Measurements from ENCODE around the gene ZNF808. TPM values are rescaled to one million over a fixed set of nuclear protein-coding genes. Genes with fewer than 3 reads are reported as not detected.
"Not testable (repeated sequence)": the region's sequence is repeated elsewhere in the genome, so short reads cannot be mapped to it uniquely, and the experiment has no call there.

ZNF808 gene
- total RNA-seq, 4 donors from 2014 or later, result 16.3 to 42.6 (median 21.3) TPM

GRCh38 chr19:52532480-52532879, 5.0 kb downstream of the ZNF808 start:
- 92 to 99% methylated on average over 2 of the region's 2 CpGs for WGBS, 2 donors
- TF ChIP-seq EP300 (IDR thresholded peaks at IDR 0.05), result no peak
- TF ChIP-seq POLR2A (IDR thresholded peaks at IDR 0.05), result no peak
- TF ChIP-seq CTCF (IDR thresholded peaks at IDR 0.05), result no peak
- no peak for DNase-seq (ENCODE audit: low spot score in 2 of 2)
- Histone ChIP-seq H3K4me3 (no peak overlapping the region), H3K36me3 (peaks cover 0 to 10% (median 0%) of the 10 kb centered on the region in 3 donors), H3K4me1 (peaks cover 0 to 30% (median 3%) of the 10 kb centered on the region in 4 donors), H3K27ac (no peak overlapping the region), H3K9me3 (no peaks in the 10 kb centered on the region), H3K27me3 (no peaks in the 10 kb centered on the region)

GRCh38 chr19:52533901-52534300, 6.4 kb downstream of the ZNF808 start:
- peaks cover 0 to 10% (median 0%) of the 10 kb centered on the region in 3 donors for H3K36me3 ChIP-seq
- DNase-seq (ENCODE audit: low spot score in 2 of 2), result no peak
- TF ChIP-seq POLR2A (IDR thresholded peaks at IDR 0.05) (no peak), EP300 (IDR thresholded peaks at IDR 0.05) (no peak), CTCF (IDR thresholded peaks at IDR 0.05) (no peak)
- H3K4me1 ChIP-seq, result peaks cover 0 to 20% (median 0%) of the 10 kb centered on the region in 4 donors
- 83 to 85% methylated on average over 5 of the region's 5 CpGs for WGBS, 2 donors
- H3K4me3 ChIP-seq, result no peak overlapping the region
- no peaks in the 10 kb centered on the region for H3K9me3 ChIP-seq
- no peaks in the 10 kb centered on the region for H3K27me3 ChIP-seq
- no peak overlapping the region for H3K27ac ChIP-seq

GRCh38 chr19:52535385-52535770, 7.9 kb downstream of the ZNF808 start:
- H3K9me3 ChIP-seq; DNase-seq (ENCODE audit: low spot score in 2 of 2); H3K27me3 ChIP-seq: not testable (repeated sequence)
- peaks cover 0 to 16% (median 0%) of the 10 kb centered on the region in 4 donors for H3K4me1 ChIP-seq
- H3K4me3 ChIP-seq, result peak overlapping the region; percentile 44 to 65 (median 56)
- H3K27ac ChIP-seq, result peak overlapping the region in 2 of 4 donors; percentile 70 to 83
- WGBS, 2 donors, result 1 to 4% methylated on average over 15 of the region's 15 CpGs
- H3K36me3 ChIP-seq, result peaks cover 0 to 18% (median 0%) of the 10 kb centered on the region in 3 donors

GRCh38 chr19:52535771-52536447, 8.4 kb downstream of the ZNF808 start:
- Histone ChIP-seq H3K27ac (peak overlapping the region in 3 of 4 donors; percentile 70 to 83 (median 79)), H3K9me3 (peaks cover 0 to 14% (median 0%) of the 10 kb centered on the region in 4 donors), H3K27me3 (no peaks in the 10 kb centered on the region), H3K36me3 (peaks cover 0 to 23% (median 0%) of the 10 kb centered on the region in 3 donors), H3K4me1 (peaks cover 0 to 16% (median 0%) of the 10 kb centered on the region in 4 donors), H3K4me3 (peak overlapping the region; percentile 44 to 65 (median 56))
- peak; percentile 69 to 79 for DNase-seq (ENCODE audit: low spot score in 2 of 2)
- WGBS, 2 donors, result 0 to 4% methylated on average over 43 to 49 of the region's 50 CpGs
- peak in 3 of 5 experiments; percentile 22 to 27 (median 27) for TF ChIP-seq CTCF (IDR thresholded peaks at IDR 0.05)
- peak in 1 of 2 donors; percentile 45 for TF ChIP-seq EP300 (IDR thresholded peaks at IDR 0.05)
- peak in 1 of 2 donors; percentile 22 for TF ChIP-seq POLR2A (IDR thresholded peaks at IDR 0.05)

GRCh38 chr19:52536448-52536800, 9.0 kb downstream of the ZNF808 start:
- 2 to 3% methylated on average over 15 to 17 of the region's 17 CpGs for WGBS, 2 donors
- H3K27ac ChIP-seq, result peak overlapping the region in 3 of 4 donors; percentile 70 to 83 (median 79)
- peaks cover 0 to 15% (median 0%) of the 10 kb centered on the region in 4 donors for H3K9me3 ChIP-seq
- H3K4me3 ChIP-seq, result peak overlapping the region; percentile 44 to 65 (median 56)
- peaks cover 0 to 28% (median 0%) of the 10 kb centered on the region in 3 donors for H3K36me3 ChIP-seq
- no peak for TF ChIP-seq EP300 (IDR thresholded peaks at IDR 0.05)
- no peak for TF ChIP-seq POLR2A (IDR thresholded peaks at IDR 0.05)
- no peak for TF ChIP-seq CTCF (IDR thresholded peaks at IDR 0.05)
- peak in 1 of 2 donors; percentile 8 for DNase-seq (ENCODE audit: low spot score in 2 of 2)
- H3K4me1 ChIP-seq, result peaks cover 0 to 16% (median 0%) of the 10 kb centered on the region in 4 donors
- H3K27me3 ChIP-seq, result no peaks in the 10 kb centered on the region

- not testable (repeated sequence) for H3K27me3 ChIP-seq; DNase-seq (ENCODE audit: low spot score in 2 of 2); H3K4me3 ChIP-seq; H3K27ac ChIP-seq
- WGBS, 2 donors, result 45 to 60% methylated on average over 4 of the region's 4 CpGs
- peaks cover 0 to 16% (median 0%) of the 10 kb centered on the region in 4 donors for H3K4me1 ChIP-seq
- H3K36me3 ChIP-seq, result peaks cover 0 to 41% (median 8%) of the 10 kb centered on the region in 3 donors
- peaks cover 0 to 19% (median 0%) of the 10 kb centered on the region in 4 donors for H3K9me3 ChIP-seq
These were observed 11.3 kb downstream of the ZNF808 start for GRCh38 chr19:52538815-52539214.

- not testable (repeated sequence) for H3K27ac ChIP-seq; DNase-seq (ENCODE audit: low spot score in 2 of 2); H3K27me3 ChIP-seq; H3K4me1 ChIP-seq; H3K4me3 ChIP-seq
- Histone ChIP-seq H3K36me3 (peaks cover 4 to 65% (median 18%) of the 10 kb centered on the region in 3 donors), H3K9me3 (peaks cover 0 to 40% (median 0%) of the 10 kb centered on the region in 4 donors)
- 92 to 97% methylated on average over 5 of the region's 5 CpGs for WGBS, 2 donors
These were observed 13.7 kb downstream of the ZNF808 start for GRCh38 chr19:52541176-52541575.

All from tibial nerve (tissue), 4 donors.